Endodermal cell (in vitro differentiated cells): ENCODE results near the gene PDE4D. TPM values are rescaled to one million over a fixed set of nuclear protein-coding genes. Genes with fewer than 3 reads are reported as not detected.

Experiments used
- DNase-seq: peaks from one replicate; pipeline ENCODE4 v3.0.0-alpha.2; 2017
- H3K27ac ChIP-seq: 2 replicates; pipeline ENCODE4 v1.5.1; 2013; ENCODE audit warnings: mild to moderate bottlenecking, low read depth, low read length, moderate library complexity
- H3K27me3 ChIP-seq: 2 replicates; pipeline ENCODE4 v1.6.1; 2013; ENCODE audit warnings: mild to moderate bottlenecking, low read length, moderate library complexity; ENCODE audit not compliant: insufficient read depth, control insufficient read depth, poor library complexity, severe bottlenecking
- H3K36me3 ChIP-seq: 2 replicates; pipeline ENCODE4 v1.7.0; 2013; ENCODE audit warnings: mild to moderate bottlenecking, low read length, moderate library complexity; ENCODE audit not compliant: control insufficient read depth, insufficient read depth
- H3K4me1 ChIP-seq: one replicate; pipeline ENCODE4 v1.7.0; 2013; ENCODE audit warnings: low read length; ENCODE audit not compliant: control insufficient read depth, insufficient read depth
- H3K4me3 ChIP-seq: 2 replicates; pipeline ENCODE4 v1.5.1; 2013; ENCODE audit warnings: mild to moderate bottlenecking, low read length, moderate library complexity
- H3K9ac ChIP-seq: 2 replicates; pipeline ENCODE4 v1.6.1; 2013; ENCODE audit warnings: mild to moderate bottlenecking, low read length, moderate library complexity; ENCODE audit not compliant: poor library complexity, severe bottlenecking; ENCODE audit errors: extremely low read depth
- H3K9me3 ChIP-seq: 2 replicates; pipeline ENCODE4 v1.6.1; 2013; ENCODE audit warnings: mild to moderate bottlenecking, low read length, moderate library complexity; ENCODE audit not compliant: control insufficient read depth
- H3K27ac Mint-ChIP-seq: 2 replicates; pipeline ENCODE4 v1.8.0; 2020; ENCODE audit warnings: mixed read lengths
- H3K27me3 Mint-ChIP-seq: 2 replicates; pipeline ENCODE4 v1.8.0; 2021; ENCODE audit warnings: mild to moderate bottlenecking, mixed read lengths; ENCODE audit not compliant: insufficient read depth
- H3K36me3 Mint-ChIP-seq: 2 replicates; pipeline ENCODE4 v1.8.0; 2020; ENCODE audit warnings: low read depth, mixed read lengths
- H3K4me1 Mint-ChIP-seq: 2 replicates; pipeline ENCODE4 v1.8.0; 2020; ENCODE audit warnings: mixed read lengths
- H3K4me3 Mint-ChIP-seq: 2 replicates; pipeline ENCODE4 v1.8.0; 2020; ENCODE audit warnings: mild to moderate bottlenecking, moderate library complexity, mixed read lengths
- H3K9me3 Mint-ChIP-seq: 2 replicates; pipeline ENCODE4 v1.8.0; 2020; ENCODE audit warnings: mild to moderate bottlenecking, mixed read lengths
- WGBS, 2 experiments: methylation state at CpG; one replicate each; pipeline versions ENCODE4 v1.1.5 to v1.1.7; 2013; ENCODE audit warnings: missing lambda C conversion rate in 2 of 2, mixed read lengths in 1 of 2; ENCODE audit not compliant: insufficient coverage in 1 of 2, insufficient read length in 1 of 2; 5-methylcytosine and 5-hydroxymethylcytosine counted together
- total RNA-seq, 2 donors: library from RNA; stranded (reverse); fragmentation: NEBNext Ultra II Directional in 1 of 2; extraction: Animal tissue kit (Norgen Biotek cat#: 25700) in 1 of 2; gene quantifications; 2 replicates in 1 of 2; 3 replicates in 1 of 2; pipeline ENCODE4 v1.2.1, GENCODE V29; 2021
- TF ChIP-seq, protein P1 (sequence below): fragments of 200-600 bp; sonication (generic); conservative IDR thresholded peaks from 2 replicates; pipeline ENCODE4 v1.5.0; 2021; ENCODE audit warnings: antibody characterized with exemption, mild to moderate bottlenecking

PDE4D gene
- total RNA-seq, 2 donors from 2014 or later = 9.2 to 11.4 TPM

GRCh38 chr5:59095480-59095879 is 798.0 kb downstream of the PDE4D start:
- Histone ChIP-seq H3K36me3 (no peaks in the 10 kb centered on the region), H3K27ac (no peak overlapping the region), H3K9me3 (no peaks in the 10 kb centered on the region), H3K9ac (no peak overlapping the region), H3K4me1 (no peaks in the 10 kb centered on the region), H3K27me3 (no peaks in the 10 kb centered on the region), H3K4me3 (no peak overlapping the region)
- DNase-seq = no peak
- no peak overlapping the region for H3K27ac Mint-ChIP-seq
- H3K27me3 Mint-ChIP-seq = no peaks in the 10 kb centered on the region
- 90% methylated on average over 1 of the region's 1 CpG; no CpG with 5 or more reads in 1 of the 2 experiments for WGBS, 2 experiments
- TF ChIP-seq, protein P1, sequence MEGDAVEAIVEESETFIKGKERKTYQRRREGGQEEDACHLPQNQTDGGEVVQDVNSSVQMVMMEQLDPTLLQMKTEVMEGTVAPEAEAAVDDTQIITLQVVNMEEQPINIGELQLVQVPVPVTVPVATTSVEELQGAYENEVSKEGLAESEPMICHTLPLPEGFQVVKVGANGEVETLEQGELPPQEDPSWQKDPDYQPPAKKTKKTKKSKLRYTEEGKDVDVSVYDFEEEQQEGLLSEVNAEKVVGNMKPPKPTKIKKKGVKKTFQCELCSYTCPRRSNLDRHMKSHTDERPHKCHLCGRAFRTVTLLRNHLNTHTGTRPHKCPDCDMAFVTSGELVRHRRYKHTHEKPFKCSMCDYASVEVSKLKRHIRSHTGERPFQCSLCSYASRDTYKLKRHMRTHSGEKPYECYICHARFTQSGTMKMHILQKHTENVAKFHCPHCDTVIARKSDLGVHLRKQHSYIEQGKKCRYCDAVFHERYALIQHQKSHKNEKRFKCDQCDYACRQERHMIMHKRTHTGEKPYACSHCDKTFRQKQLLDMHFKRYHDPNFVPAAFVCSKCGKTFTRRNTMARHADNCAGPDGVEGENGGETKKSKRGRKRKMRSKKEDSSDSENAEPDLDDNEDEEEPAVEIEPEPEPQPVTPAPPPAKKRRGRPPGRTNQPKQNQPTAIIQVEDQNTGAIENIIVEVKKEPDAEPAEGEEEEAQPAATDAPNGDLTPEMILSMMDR = no peak
- H3K9me3 Mint-ChIP-seq = no peaks in the 10 kb centered on the region
- no peak overlapping the region for H3K4me3 Mint-ChIP-seq
- H3K4me1 Mint-ChIP-seq = peaks cover 1% of the 10 kb centered on the region
- H3K36me3 Mint-ChIP-seq = no peaks in the 10 kb centered on the region

DNA sequence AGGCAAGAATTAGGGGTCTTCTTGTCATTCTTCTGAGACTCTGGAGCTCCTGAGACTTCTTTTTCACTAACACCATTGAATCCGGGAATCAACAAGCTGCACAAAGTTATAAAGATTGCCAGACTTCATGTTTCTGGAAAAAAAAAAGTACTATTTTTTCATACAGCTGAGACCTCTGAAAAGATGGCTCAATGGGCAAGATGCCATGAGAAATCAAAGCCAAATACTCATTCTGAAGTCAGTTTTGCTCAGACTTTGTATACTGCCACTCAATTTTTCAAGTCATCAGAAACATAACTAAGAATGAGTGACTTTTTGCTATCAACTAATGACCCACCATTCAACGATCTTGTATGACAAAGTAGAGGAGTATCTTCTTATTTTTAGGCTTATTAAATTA is 798.7 kb downstream of the PDE4D start:
- TF ChIP-seq, protein P1 = no peak
- H3K9ac ChIP-seq = no peak overlapping the region
- no peaks in the 10 kb centered on the region for H3K9me3 Mint-ChIP-seq
- H3K36me3 ChIP-seq = no peaks in the 10 kb centered on the region
- no peaks in the 10 kb centered on the region for H3K27me3 Mint-ChIP-seq
- H3K9me3 ChIP-seq = no peaks in the 10 kb centered on the region
- H3K36me3 Mint-ChIP-seq = no peaks in the 10 kb centered on the region
- H3K4me1 ChIP-seq = no peaks in the 10 kb centered on the region
- peaks cover 1% of the 10 kb centered on the region for H3K4me1 Mint-ChIP-seq
- H3K27ac ChIP-seq = no peak overlapping the region
- H3K27me3 ChIP-seq = no peaks in the 10 kb centered on the region
- no peak overlapping the region for H3K27ac Mint-ChIP-seq
- no peak overlapping the region for H3K4me3 Mint-ChIP-seq
- WGBS, 2 experiments = 87 to 100% methylated on average over 1 of the region's 2 CpGs
- no peak overlapping the region for H3K4me3 ChIP-seq
- no peak for DNase-seq

DNA sequence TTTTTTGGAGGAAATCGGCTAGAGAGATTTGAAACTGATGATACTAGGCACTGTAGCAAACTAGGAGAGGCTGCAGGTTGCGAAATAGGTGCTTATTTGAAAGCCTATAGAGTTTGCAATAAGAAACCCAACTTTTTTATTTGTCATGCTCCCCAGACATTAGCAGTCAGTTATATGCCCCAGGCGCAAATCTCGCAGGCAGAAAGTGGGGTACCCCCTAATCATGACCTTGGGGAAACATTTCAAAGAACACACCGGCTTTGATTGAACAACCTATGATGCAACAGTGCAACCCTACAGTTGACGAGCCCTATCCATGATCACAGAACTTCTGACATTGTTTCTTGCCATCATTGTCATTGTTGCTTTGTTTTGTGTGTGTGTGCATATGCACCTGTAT is 800.2 kb downstream of the PDE4D start:
- TF ChIP-seq, protein P1 = no peak
- Mint-ChIP-seq H3K36me3 (no peaks in the 10 kb centered on the region), H3K27me3 (no peaks in the 10 kb centered on the region), H3K4me1 (peaks cover 1% of the 10 kb centered on the region), H3K4me3 (no peak overlapping the region), H3K9me3 (no peaks in the 10 kb centered on the region), H3K27ac (no peak overlapping the region)
- no peak overlapping the region for H3K4me3 ChIP-seq
- WGBS, 2 experiments = 96 to 97% methylated on average over 4 to 6 of the region's 6 CpGs
- H3K9me3 ChIP-seq = no peaks in the 10 kb centered on the region
- no peaks in the 10 kb centered on the region for H3K4me1 ChIP-seq
- no peak for DNase-seq
- H3K36me3 ChIP-seq = no peaks in the 10 kb centered on the region
- H3K27ac ChIP-seq = no peak overlapping the region
- H3K9ac ChIP-seq = no peak overlapping the region
- H3K27me3 ChIP-seq = no peaks in the 10 kb centered on the region
